AG04450 (cell line): ENCODE measurements around the gene BAHCC1. TPM values are rescaled to one million over a fixed set of nuclear protein-coding genes. Genes with fewer than 3 reads are reported as not detected.

ENCODE experiments used
- CTCF ChIA-PET: fragments of 300-600, 350-600 bp; formaldehyde crosslinking; extraction: SDS; loops from one replicate; lab custom pipeline; 2022; ENCODE audit warnings: antibody characterized with exemption, inconsistent platforms; lab: Charles Lee
- POLR2A ChIA-PET: fragments of 350-600 bp; formaldehyde crosslinking; extraction: SDS; loops from one replicate; lab custom pipeline; 2021; ENCODE audit warnings: antibody characterized with exemption, inconsistent platforms; lab: Yijun Ruan, JAX
- DNase-seq: peaks from one replicate; pipeline ENCODE4 v3.0.0-alpha.2; 2011; ENCODE audit warnings: low read depth, low spot score
- H3K27ac ChIP-seq: one replicate; pipeline ENCODE4 v1.5.1; 2012; ENCODE audit warnings: low read depth, low read length, control low read depth
- H3K27me3 ChIP-seq: one replicate; pipeline ENCODE4 v1.6.0; 2012; ENCODE audit warnings: low read length; ENCODE audit not compliant: control insufficient read depth, insufficient read depth
- H3K4me3 ChIP-seq: 2 replicates; pipeline ENCODE4 v1.5.1; 2011; ENCODE audit warnings: mild to moderate bottlenecking, low read depth, low read length, control low read depth
- H3K9me3 ChIP-seq: 2 replicates; pipeline ENCODE4 v1.5.1; 2012; ENCODE audit warnings: low read length; ENCODE audit not compliant: control insufficient read depth, insufficient read depth
- CTCF ChIP-seq: IDR thresholded peaks from 2 replicates; pipeline ENCODE4 v1.5.1; 2011; ENCODE audit warnings: low read depth, low read length, control low read depth, inconsistent platforms
- polyA plus RNA-seq: library from polyadenylated mRNA; depleted of rRNA; stranded (reverse); fragments of >200 nt; gene quantifications from 2 replicates; pipeline ENCODE4 v1.2.3, GENCODE V29; 2011

The BAHCC1 gene
- polyA plus RNA-seq, 1 experiment = 1.3 TPM

GRCh38 chr17:81392909-81393654 is 2.2 kb upstream of the BAHCC1 start:
- no peak for DNase-seq
- POLR2A ChIA-PET = interaction anchor here (0.6 to 2.1 kb wide), 6 partner anchors 11 to 375 kb away, joined by 3 to 13 read pairs (median 4); partner anchors contain the start of gene SLC38A10

DNA sequence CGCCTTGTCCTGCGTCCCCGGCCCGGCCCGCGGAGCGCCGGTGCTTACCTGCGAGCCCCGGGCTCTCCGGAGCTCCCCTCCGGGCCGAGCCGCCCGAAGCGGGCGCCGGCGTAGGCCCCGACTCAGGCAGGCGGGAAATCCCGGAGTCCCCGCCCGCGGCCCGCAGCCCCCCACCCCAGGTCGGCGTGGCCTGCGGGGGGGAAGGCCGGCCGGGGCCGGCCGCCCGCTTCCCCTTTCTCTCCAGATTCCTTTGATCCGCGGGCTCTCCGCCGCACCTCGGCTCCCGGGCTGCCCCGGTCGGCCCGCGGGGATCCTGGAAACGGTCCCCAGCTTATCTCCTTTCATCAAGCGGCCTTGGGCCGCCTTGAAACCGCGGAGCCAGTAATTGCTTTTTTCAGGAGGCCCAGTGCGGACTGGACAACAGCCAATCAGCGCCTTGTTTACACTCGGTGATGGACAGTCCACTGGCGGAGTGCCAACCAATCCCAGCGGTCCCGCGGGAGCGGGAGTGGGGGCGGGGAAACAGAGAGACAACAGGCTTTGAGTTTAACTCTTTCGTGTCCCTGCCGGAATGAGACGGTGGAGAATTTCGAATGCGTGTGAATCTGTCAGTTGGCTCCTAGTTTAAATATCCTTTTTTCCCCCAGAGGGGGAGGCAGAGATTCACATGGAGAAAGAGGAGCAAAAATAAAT is 1.4 kb upstream of the BAHCC1 start:
- TF ChIP-seq CTCF = peak; percentile 35
- no peaks in the 10 kb centered on the region for H3K27me3 ChIP-seq
- peak overlapping the region; percentile 63 for H3K4me3 ChIP-seq
- no peaks in the 10 kb centered on the region; the same call in 1 of the 2 replicates for H3K9me3 ChIP-seq
- peak overlapping the region; percentile 11 for H3K27ac ChIP-seq
- ChIA-PET CTCF (interaction anchor here (0.7 kb wide), 1 partner anchor 91 kb away, joined by 6 read pairs; no protein-coding TSS in a partner anchor), POLR2A (interaction anchor here (0.6 to 2.1 kb wide), 6 partner anchors 10 to 375 kb away, joined by 3 to 13 read pairs (median 4); partner anchors contain the start of gene SLC38A10)
- peak; percentile 99 for DNase-seq

More at GRCh38 chr17:81392909-81393654, 2.2 kb upstream of the BAHCC1 start:
- TF ChIP-seq CTCF = no peak
- H3K27me3 ChIP-seq = no peaks in the 10 kb centered on the region
- peak overlapping the region; percentile 75 for H3K27ac ChIP-seq
- CTCF ChIA-PET = interaction anchor here (0.7 kb wide), 1 partner anchor 91 kb away, joined by 6 read pairs; no protein-coding TSS in a partner anchor
- H3K9me3 ChIP-seq = no peaks in the 10 kb centered on the region; the same call in 1 of the 2 replicates
- H3K4me3 ChIP-seq = peak overlapping the region; percentile 63

- H3K9me3 ChIP-seq = no peaks in the 10 kb centered on the region; the same call in 1 of the 2 replicates
- CTCF ChIA-PET = interaction anchor here (0.8 to 1.4 kb wide), 4 partner anchors 46 to 140 kb away, joined by 3 to 9 read pairs (median 4); no protein-coding TSS in a partner anchor
- POLR2A ChIA-PET = interaction anchor here (0.7 to 2.1 kb wide), 22 partner anchors 9 to 172 kb away, joined by 3 to 27 read pairs (median 5); partner anchors contain the start of gene ACTG1
- TF ChIP-seq CTCF = no peak
- H3K27me3 ChIP-seq = no peaks in the 10 kb centered on the region
- peak overlapping the region; percentile 47 for H3K4me3 ChIP-seq
- no peak for DNase-seq
- H3K27ac ChIP-seq = no peak overlapping the region
Measured at GRCh38 chr17:81394377-81394920, 808 bp upstream of the BAHCC1 start.

DNA sequence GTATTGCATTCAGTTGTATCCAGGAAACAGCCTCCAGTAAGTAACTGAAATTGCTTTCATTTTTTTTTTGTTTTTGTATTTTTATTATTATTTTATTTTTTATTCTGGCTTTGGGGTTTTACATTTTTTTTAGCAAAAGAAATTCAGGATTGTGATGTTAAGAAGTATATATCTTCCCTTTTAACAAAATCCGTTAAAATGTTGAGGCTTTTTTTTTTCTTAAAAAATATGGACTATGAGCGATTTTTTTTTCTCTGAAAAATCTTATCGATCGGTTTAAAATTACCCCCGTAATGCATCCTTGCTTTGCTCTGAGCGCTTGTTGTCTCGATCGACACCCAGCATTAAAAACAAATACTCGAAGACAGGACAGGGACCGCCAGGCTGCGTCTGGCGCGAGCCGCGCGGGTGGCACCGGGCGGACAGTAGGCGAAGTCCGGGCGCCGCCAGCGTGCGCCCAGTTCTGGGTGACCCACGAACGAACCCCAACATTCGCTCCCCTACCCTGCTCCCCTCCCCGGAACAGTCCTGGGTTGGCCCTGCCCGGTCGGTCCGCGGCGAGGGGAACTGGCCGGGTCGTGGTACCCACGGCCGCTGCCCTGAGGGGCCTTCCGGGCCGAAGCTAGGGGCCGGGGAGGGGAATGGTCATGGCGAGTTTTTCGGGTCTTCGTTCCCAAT is 482 bp downstream of the BAHCC1 start:
- DNase-seq = no peak
- ChIA-PET CTCF (interaction anchor here (1.1 to 1.4 kb wide), 4 partner anchors 44 to 141 kb away, joined by 3 to 9 read pairs (median 4); no protein-coding TSS in a partner anchor), POLR2A (interaction anchor here (0.6 to 3.2 kb wide), 24 partner anchors 8 to 171 kb away, joined by 3 to 27 read pairs (median 6); partner anchors contain the start of gene ACTG1)
- Histone ChIP-seq H3K9me3 (no peaks in the 10 kb centered on the region; the same call in 1 of the 2 replicates), H3K27me3 (no peaks in the 10 kb centered on the region), H3K4me3 (peak overlapping the region; percentile 67), H3K27ac (peak overlapping the region; percentile 87)
- no peak for TF ChIP-seq CTCF
